Measurements from ENCODE around the gene HES2.

Gene HES2

DNA sequence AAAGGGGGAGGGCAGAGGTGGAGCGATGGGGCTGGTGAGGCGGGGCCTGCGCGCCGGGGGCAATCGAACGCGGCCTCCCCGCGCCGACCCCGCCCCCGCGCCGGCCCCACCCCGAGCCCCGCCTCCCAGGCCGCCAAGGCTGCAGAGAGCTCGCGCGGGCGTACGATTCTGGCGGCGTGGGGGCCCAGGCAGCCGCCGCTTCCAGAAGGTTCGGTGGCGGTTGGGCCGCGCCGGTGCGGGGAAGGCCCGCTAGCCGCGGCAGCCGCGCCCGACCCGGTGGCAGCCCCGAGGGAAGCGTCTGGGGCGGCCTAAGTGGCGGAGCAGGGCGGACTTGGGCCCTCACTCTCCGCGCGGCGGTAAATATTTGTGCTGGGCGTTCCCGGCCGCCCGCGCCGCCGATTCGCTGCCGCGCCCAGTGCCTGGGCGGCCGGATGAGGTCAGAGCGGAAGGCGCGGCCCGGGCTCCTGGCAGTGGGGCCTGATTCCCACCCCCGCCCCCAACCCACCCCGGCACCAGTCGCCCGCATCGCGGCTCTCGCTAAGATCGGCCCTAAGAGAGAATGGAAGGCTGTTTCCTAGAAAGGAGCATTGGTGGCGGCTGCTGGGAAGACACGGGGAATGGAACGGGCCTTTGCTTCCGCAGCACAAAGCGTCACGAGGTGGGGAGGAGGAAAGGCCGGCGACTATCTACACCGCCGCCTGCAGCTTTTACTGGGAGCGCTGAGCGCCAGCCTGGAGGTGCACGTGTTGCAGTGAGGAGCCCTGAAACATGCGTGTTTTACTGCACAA is 26.1 kb downstream of the HES2 start, which contains the start of gene ACOT7:
Gene ACOT7 (minus strand): TSS at position 368 of the 788 bp plus-strand sequence. CDS start 368 bp downstream, outside the sequence.
- TF ChIP-seq, protein P1, sequence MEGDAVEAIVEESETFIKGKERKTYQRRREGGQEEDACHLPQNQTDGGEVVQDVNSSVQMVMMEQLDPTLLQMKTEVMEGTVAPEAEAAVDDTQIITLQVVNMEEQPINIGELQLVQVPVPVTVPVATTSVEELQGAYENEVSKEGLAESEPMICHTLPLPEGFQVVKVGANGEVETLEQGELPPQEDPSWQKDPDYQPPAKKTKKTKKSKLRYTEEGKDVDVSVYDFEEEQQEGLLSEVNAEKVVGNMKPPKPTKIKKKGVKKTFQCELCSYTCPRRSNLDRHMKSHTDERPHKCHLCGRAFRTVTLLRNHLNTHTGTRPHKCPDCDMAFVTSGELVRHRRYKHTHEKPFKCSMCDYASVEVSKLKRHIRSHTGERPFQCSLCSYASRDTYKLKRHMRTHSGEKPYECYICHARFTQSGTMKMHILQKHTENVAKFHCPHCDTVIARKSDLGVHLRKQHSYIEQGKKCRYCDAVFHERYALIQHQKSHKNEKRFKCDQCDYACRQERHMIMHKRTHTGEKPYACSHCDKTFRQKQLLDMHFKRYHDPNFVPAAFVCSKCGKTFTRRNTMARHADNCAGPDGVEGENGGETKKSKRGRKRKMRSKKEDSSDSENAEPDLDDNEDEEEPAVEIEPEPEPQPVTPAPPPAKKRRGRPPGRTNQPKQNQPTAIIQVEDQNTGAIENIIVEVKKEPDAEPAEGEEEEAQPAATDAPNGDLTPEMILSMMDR (IDR thresholded peaks at IDR 0.05; ENCODE audit: insufficient read depth, low read length, poor library complexity, severe bottlenecking): peak; percentile 21
- H3K27me3 ChIP-seq (replicated peaks; ENCODE audit: control insufficient read depth, insufficient read depth, low read length): no peaks in the 10 kb centered on the region
- peak; percentile 92 for DNase-seq (ENCODE audit: extremely low read depth, insufficient read length)
- H3K4me3 ChIP-seq (replicated peaks; ENCODE audit: low read depth, low read length): peak within 1 kb of the TSS; percentile 81
- no peaks in the 10 kb centered on the region for H3K36me3 ChIP-seq (ENCODE audit: control insufficient read depth, insufficient read depth, low read length)

DNA sequence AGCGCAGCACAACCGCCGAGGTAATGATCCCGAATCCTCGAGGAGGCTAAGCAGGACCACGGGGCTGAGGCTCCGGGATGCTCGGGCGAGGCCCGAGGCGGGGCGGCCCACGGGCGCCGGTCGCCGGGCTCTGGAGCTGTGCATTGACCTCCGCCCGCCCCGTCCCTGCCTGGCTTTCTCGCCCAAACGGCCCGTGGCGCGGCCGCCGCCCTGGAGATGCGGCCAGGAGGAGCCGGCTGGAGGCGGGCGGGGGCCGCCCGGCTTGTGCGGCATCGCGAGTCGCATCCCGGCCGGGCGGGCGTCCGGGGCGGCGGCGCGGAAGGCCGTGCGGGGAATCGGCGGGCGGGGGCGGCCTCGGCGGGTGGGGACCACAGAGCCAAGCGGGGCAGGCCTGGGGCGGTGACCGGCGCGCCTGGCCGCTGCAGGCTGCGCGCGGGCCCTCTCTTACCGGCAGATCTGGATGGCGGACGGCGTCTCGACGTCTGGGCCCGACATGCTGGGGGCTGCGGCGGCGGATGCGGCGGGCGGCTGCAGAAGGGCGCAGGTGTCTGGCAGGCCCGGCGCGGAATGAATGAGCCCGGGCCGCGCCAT is 26.8 kb downstream of the HES2 start:
- H3K36me3 ChIP-seq (ENCODE audit: control insufficient read depth, insufficient read depth, low read length): no peaks in the 10 kb centered on the region
- H3K4me3 ChIP-seq (replicated peaks; ENCODE audit: low read depth, low read length): peak overlapping the region; percentile 81
- DNase-seq (ENCODE audit: extremely low read depth, insufficient read length): no peak
- TF ChIP-seq, protein P1 (IDR thresholded peaks at IDR 0.05; ENCODE audit: insufficient read depth, low read length, poor library complexity, severe bottlenecking): no peak
- H3K27me3 ChIP-seq (replicated peaks; ENCODE audit: control insufficient read depth, insufficient read depth, low read length): no peaks in the 10 kb centered on the region

DNA sequence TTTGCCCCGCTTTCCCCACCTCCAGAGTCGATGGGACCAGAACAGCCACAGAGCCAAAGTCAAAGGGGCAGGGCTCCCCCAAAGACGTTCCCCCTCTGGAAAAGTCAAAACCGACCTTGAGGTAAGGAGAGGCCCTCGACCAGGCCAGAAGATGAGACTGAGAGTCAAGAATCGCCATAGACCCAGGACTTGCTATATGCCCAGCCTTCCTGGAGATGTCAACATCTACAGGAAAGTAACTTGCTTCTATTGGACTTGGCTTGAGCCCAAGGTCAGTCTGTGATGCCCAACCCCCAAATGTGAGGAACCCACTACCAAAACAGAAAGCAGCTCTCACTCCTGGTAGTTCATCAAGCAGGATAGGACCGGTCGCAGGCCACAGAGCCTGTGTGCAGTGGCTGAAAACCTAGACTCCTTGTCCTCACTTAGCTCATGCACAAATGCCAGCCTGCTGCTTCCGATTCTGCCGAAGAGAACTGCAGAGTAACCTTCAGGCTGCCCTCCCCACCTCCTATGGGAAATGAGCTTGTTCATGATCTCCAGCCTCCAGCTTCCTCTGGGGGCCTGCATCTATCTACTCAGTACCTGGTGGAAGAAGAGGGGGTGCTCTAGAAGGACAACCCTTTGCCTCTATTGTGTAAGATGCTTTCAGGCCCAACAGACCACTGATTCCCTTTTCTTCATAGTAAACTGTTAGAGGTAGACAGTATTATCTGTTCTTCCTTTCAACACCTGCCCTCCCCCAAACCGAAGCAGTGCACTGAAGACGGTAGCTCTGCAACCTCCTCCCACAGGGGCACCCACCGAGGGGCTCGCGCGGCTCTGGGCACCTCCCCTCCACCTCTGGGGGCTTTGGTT is 27.5 kb downstream of the HES2 start:
- Histone ChIP-seq H3K36me3 (ENCODE audit: control insufficient read depth, insufficient read depth, low read length) (no peaks in the 10 kb centered on the region), H3K27me3 (replicated peaks; ENCODE audit: control insufficient read depth, insufficient read depth, low read length) (no peaks in the 10 kb centered on the region), H3K4me3 (replicated peaks; ENCODE audit: low read depth, low read length) (peak overlapping the region; percentile 81)
- TF ChIP-seq, protein P1 (IDR thresholded peaks at IDR 0.05; ENCODE audit: insufficient read depth, low read length, poor library complexity, severe bottlenecking): no peak
- no peak for DNase-seq (ENCODE audit: extremely low read depth, insufficient read length)

DNA sequence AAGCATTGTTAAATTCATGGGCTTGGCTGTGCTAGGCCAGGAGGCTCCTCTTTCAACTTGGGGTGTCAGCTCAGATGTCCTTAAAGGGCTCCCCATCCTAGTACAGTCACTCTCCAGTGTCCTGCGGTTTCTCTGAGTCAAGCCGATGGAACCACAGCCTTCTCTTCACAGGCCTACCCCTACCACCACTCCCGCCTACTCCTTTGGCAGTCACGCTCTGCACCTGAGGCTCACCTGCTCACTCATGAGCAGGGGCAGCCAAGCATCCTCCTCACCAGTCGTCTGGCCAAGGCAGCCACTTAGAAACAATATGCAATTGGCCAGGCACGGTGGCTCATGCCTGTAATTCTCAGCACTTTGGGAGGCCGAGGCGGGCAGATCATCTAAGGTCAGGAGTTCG is 29.7 kb downstream of the HES2 start:
- no peak for DNase-seq (ENCODE audit: extremely low read depth, insufficient read length)
- TF ChIP-seq, protein P1 (IDR thresholded peaks at IDR 0.05; ENCODE audit: insufficient read depth, low read length, poor library complexity, severe bottlenecking): no peak
- Histone ChIP-seq H3K27me3 (replicated peaks; ENCODE audit: control insufficient read depth, insufficient read depth, low read length) (no peaks in the 10 kb centered on the region), H3K36me3 (ENCODE audit: control insufficient read depth, insufficient read depth, low read length) (no peaks in the 10 kb centered on the region), H3K4me3 (replicated peaks; ENCODE audit: low read depth, low read length) (no peak overlapping the region)

DNA sequence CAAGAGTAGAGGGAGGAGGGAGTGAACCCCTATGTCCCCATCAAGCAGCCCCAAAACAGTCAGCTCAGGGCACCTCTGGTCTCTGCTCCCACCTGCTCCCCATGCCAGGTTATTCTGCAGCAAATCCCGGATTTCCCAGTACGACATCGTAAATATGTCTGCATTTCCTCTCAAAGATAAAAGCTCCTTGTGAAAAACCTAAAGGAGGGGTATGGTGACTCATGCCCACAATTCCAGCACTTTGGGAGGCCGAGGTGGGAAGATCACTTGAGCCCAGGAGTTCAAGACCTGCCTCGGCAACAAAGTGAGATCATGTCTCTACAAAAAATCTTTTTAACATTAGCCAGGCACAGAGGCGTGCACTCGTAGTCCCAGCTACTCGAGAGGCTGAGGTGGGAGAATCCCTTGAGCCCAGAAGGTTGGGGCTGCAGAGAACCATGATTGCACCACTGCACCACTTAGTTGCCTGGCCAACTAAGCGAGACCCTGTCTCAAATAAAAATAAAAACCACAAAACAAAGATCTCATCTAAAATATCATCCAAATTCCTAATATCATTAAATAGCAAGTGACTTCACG is 33.3 kb downstream of the HES2 start:
- H3K4me3 ChIP-seq (replicated peaks; ENCODE audit: low read depth, low read length): no peak overlapping the region
- H3K36me3 ChIP-seq (ENCODE audit: control insufficient read depth, insufficient read depth, low read length): no peaks in the 10 kb centered on the region
- TF ChIP-seq, protein P1 (IDR thresholded peaks at IDR 0.05; ENCODE audit: insufficient read depth, low read length, poor library complexity, severe bottlenecking): no peak
- DNase-seq (ENCODE audit: extremely low read depth, insufficient read length): no peak
- H3K27me3 ChIP-seq (replicated peaks; ENCODE audit: control insufficient read depth, insufficient read depth, low read length): no peaks in the 10 kb centered on the region

Data from GM06990 (cell line).